ENCODE measurements around the gene NUPR2. TPM values are rescaled to one million over a fixed set of nuclear protein-coding genes. Genes with fewer than 3 reads are reported as not detected.

Gene NUPR2
- total and polyA plus RNA-seq, 2 of the 8 experiments (the other 6 are each of a cell fraction or from before 2014, with no cell fraction given): not detected

- no peaks in the 10 kb centered on the region for H3K23me2 ChIP-seq (ENCODE audit: low read depth, low read length)
- no peak overlapping the region for H3K14ac ChIP-seq (ENCODE audit: insufficient read length)
- FAIRE-seq (no peak), DNase-seq (ENCODE audit: low read depth in 1 of 2, low spot score in 2 of 2) (no peak)
- H3K4ac ChIP-seq (replicated peaks; ENCODE audit: insufficient read length, low read depth, low read length): no peak overlapping the region
- TF ChIP-seq GABPA (IDR thresholded peaks at IDR 0.05; ENCODE audit: borderline replicate concordance, insufficient read depth, low read length) (no peak), SAP30 (IDR thresholded peaks at IDR 0.05; ENCODE audit: insufficient read depth, insufficient replicate concordance, low read length) (no peak), KDM1A (IDR thresholded peaks at IDR 0.05; ENCODE audit: borderline replicate concordance, low read length) (no peak), CBX8 (IDR thresholded peaks at IDR 0.05; ENCODE audit: borderline replicate concordance, low read depth, low read length) (no peak), TAF7 (optimal IDR thresholded peaks at IDR 0.05; ENCODE audit: borderline replicate concordance, low read depth, low read length) (no peak), SIRT6 (IDR thresholded peaks at IDR 0.05; ENCODE audit: low read length) (no peak), CTBP2 (IDR thresholded peaks at IDR 0.05; ENCODE audit: borderline replicate concordance, insufficient read depth, insufficient read length, low read length) (no peak), ZNF274 (IDR thresholded peaks at IDR 0.05; ENCODE audit: borderline replicate concordance, extremely low read depth, low read length) (no peak), TCF12 (IDR thresholded peaks at IDR 0.05; ENCODE audit: low read depth, low read length) (no peak), SP1 (IDR thresholded peaks at IDR 0.05; ENCODE audit: low read depth, low read length) (no peak), POU5F1 (IDR thresholded peaks at IDR 0.05; ENCODE audit: low read depth, low read length) (no peak), CHD1 (IDR thresholded peaks at IDR 0.05; ENCODE audit: low read depth, low read length) (no peak)
- no peak overlapping the region for H2AFZ ChIP-seq (ENCODE audit: low read length)
- ChIA-PET POLR2A (ENCODE audit: partially characterized antibody) (interaction anchor here (1.0 to 1.5 kb wide), 4 partner anchors 9 to 36 kb away, joined by 3 to 5 read pairs (median 4); partner anchors contain the start of genes CCT6A, PSPH and SUMF2), CTCF (ENCODE audit: partially characterized antibody) (interaction anchor here (1.1 kb wide), 1 partner anchor 13 kb away, joined by 3 read pairs; no protein-coding TSS in a partner anchor)
- no peak overlapping the region for H4K5ac ChIP-seq (ENCODE audit: insufficient read length, low read depth, low read length)
- H3K9me3 ChIP-seq (ENCODE audit: insufficient read depth in 2 of 2, low read depth in 1 of 2, low read length in 1 of 2): no peaks in the 10 kb centered on the region
- no peaks in the 10 kb centered on the region; a peak in 2 of 7 replicates for H3K4me1 ChIP-seq (replicated peaks in 1 of 4; ENCODE audit: control insufficient read depth in 3 of 4, insufficient read depth in 4 of 4, low read length in 3 of 4)
- no peak overlapping the region for H4K8ac ChIP-seq (ENCODE audit: extremely low read depth, insufficient read depth, low read length)
- no peak overlapping the region for H3K4me3 ChIP-seq (ENCODE audit: extremely low read depth in 1 of 4, insufficient read depth in 2 of 4, low read depth in 3 of 4, low read length in 4 of 4)
- H2BK5ac ChIP-seq (ENCODE audit: low read depth, low read length): no peak overlapping the region
- H2AK5ac ChIP-seq (ENCODE audit: low read depth, low read length): no peak overlapping the region
- H3K9ac ChIP-seq (replicated peaks in 1 of 4; ENCODE audit: extremely low read depth in 1 of 4, low read depth in 3 of 4, low read length in 3 of 4): no peak overlapping the region
- WGBS, 2 experiments (ENCODE audit: extremely low coverage in 1 of 2, insufficient coverage in 1 of 2, insufficient read length in 1 of 2, insufficient replicate concordance in 2 of 2, low coverage in 1 of 2, low lambda C conversion rate in 2 of 2, missing lambda C conversion rate in 1 of 2): 84% methylated on average over 15 of the region's 16 CpGs; no CpG with 5 or more reads in 1 of the 2 experiments
- H3K56ac ChIP-seq (replicated peaks; ENCODE audit: insufficient read length, low read depth, low read length): no peak overlapping the region
- no peak overlapping the region for H2BK15ac ChIP-seq (ENCODE audit: low read length)
- no peaks in the 10 kb centered on the region for H3K79me2 ChIP-seq (ENCODE audit: control insufficient read depth in 1 of 2, insufficient read depth in 2 of 2, low read length in 2 of 2)
- H3K4me2 ChIP-seq (ENCODE audit: insufficient read depth in 1 of 2, low read depth in 2 of 2, low read length in 2 of 2): no peak overlapping the region
- no peaks in the 10 kb centered on the region for H3K36me3 ChIP-seq (ENCODE audit: control insufficient read depth in 2 of 4, insufficient read depth in 4 of 4, low read length in 3 of 4)
- no peak overlapping the region for H3K23ac ChIP-seq (ENCODE audit: insufficient read length)
- no peak overlapping the region for H3K27ac ChIP-seq (ENCODE audit: low read depth, low read length)
- peaks cover 0 to 2% of the 10 kb centered on the region in 2 experiments for H4K20me1 ChIP-seq (replicated peaks in 1 of 2; ENCODE audit: control insufficient read depth in 1 of 2, insufficient read depth in 2 of 2, low read length in 2 of 2)
- no peak overlapping the region for H2BK120ac ChIP-seq (replicated peaks; ENCODE audit: low read depth, low read length)
- no peak overlapping the region for H4K91ac ChIP-seq (replicated peaks; ENCODE audit: insufficient read length, low read length)
- H2BK12ac ChIP-seq (ENCODE audit: low read depth, low read length): no peak overlapping the region
- H3K18ac ChIP-seq (ENCODE audit: extremely low read depth, low read length): no peak overlapping the region
- no peak overlapping the region for H2BK20ac ChIP-seq (ENCODE audit: low read length)
- no peaks in the 10 kb centered on the region for H3K27me3 ChIP-seq (replicated peaks in 1 of 4; ENCODE audit: control insufficient read depth in 3 of 4, extremely low read depth in 1 of 4, insufficient read depth in 3 of 4, low read length in 3 of 4)
- H3K79me1 ChIP-seq (ENCODE audit: low read depth, low read length): no peaks in the 10 kb centered on the region
These were observed 28.8 kb downstream of the NUPR2 start for GRCh38 chr7:56087445-56087844.

Measured in H1 (cell line).